ENCODE measurements around the gene ATP6V1B1. TPM values are rescaled to one million over a fixed set of nuclear protein-coding genes. Genes with fewer than 3 reads are reported as not detected.
A peak's percentile ranks its signal among the peaks of the same experiment; 100 is the strongest.

Gene ATP6V1B1
- total and polyA plus RNA-seq, 9 of the 15 experiments (the other 6 are each of a cell fraction or from before 2014, with no cell fraction given): not detected

- TF ChIP-seq, protein P1, sequence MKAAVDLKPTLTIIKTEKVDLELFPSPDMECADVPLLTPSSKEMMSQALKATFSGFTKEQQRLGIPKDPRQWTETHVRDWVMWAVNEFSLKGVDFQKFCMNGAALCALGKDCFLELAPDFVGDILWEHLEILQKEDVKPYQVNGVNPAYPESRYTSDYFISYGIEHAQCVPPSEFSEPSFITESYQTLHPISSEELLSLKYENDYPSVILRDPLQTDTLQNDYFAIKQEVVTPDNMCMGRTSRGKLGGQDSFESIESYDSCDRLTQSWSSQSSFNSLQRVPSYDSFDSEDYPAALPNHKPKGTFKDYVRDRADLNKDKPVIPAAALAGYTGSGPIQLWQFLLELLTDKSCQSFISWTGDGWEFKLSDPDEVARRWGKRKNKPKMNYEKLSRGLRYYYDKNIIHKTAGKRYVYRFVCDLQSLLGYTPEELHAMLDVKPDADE (conservative IDR thresholded peaks at IDR 0.05; ENCODE audit: control insufficient read depth, low read depth, low read length): peak; percentile 83; the same call in 1 of the 2 replicates
- TF ChIP-seq ZBTB7A (IDR thresholded peaks at IDR 0.05; ENCODE audit: borderline replicate concordance, control insufficient read depth, low read depth, low read length) (peak; percentile 82; the same call in 1 of the 2 replicates), SNIP1 (IDR thresholded peaks at IDR 0.05; ENCODE audit: low read depth) (no peak), TBP (optimal IDR thresholded peaks at IDR 0.05; ENCODE audit: low read depth, low read length) (peak; percentile 41), NRF1 (conservative IDR thresholded peaks at IDR 0.05 in 1 of 2, IDR thresholded peaks at IDR 0.05 in 1 of 2) (peak in 1 of 2 experiments; percentile 50; a peak in 3 of 4 replicates), DACH1 (IDR thresholded peaks at IDR 0.05; ENCODE audit: partially characterized antibody) (no peak), MGA (IDR thresholded peaks at IDR 0.05) (no peak), NFRKB (IDR thresholded peaks at IDR 0.05; ENCODE audit: low read depth) (no peak)
- TF ChIP-seq, protein P2, sequence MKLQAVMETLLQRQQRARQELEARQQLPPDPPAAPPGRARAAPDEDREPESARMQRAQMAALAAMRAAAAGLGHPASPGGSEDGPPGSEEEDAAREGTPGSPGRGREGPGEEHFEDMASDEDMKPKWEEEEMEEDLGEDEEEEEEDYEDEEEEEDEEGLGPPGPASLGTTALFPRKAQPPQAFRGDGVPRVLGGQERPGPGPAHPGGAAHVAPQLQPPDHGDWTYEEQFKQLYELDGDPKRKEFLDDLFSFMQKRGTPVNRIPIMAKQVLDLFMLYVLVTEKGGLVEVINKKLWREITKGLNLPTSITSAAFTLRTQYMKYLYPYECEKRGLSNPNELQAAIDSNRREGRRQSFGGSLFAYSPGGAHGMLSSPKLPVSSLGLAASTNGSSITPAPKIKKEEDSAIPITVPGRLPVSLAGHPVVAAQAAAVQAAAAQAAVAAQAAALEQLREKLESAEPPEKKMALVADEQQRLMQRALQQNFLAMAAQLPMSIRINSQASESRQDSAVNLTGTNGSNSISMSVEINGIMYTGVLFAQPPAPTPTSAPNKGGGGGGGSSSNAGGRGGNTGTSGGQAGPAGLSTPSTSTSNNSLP (IDR thresholded peaks at IDR 0.05; ENCODE audit: borderline replicate concordance, low read depth, low read length): 0 out of 2 replicates have a peak, but pooled peaks have one; percentile 18
- TF ChIP-seq, protein P3, sequence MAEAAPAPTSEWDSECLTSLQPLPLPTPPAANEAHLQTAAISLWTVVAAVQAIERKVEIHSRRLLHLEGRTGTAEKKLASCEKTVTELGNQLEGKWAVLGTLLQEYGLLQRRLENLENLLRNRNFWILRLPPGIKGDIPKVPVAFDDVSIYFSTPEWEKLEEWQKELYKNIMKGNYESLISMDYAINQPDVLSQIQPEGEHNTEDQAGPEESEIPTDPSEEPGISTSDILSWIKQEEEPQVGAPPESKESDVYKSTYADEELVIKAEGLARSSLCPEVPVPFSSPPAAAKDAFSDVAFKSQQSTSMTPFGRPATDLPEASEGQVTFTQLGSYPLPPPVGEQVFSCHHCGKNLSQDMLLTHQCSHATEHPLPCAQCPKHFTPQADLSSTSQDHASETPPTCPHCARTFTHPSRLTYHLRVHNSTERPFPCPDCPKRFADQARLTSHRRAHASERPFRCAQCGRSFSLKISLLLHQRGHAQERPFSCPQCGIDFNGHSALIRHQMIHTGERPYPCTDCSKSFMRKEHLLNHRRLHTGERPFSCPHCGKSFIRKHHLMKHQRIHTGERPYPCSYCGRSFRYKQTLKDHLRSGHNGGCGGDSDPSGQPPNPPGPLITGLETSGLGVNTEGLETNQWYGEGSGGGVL (CRISPR knock-in tag; IDR thresholded peaks at IDR 0.05): no peak
Measured at GRCh38 chr2:70994699-70995425, 59.2 kb downstream of the ATP6V1B1 start, which contains the start of gene TEX261 (continued).
